BJ (cell line): ENCODE data around the gene TUBB. TPM values are rescaled to one million over a fixed set of nuclear protein-coding genes. Genes with fewer than 3 reads are reported as not detected.

Experiments
- CTCF ChIA-PET: fragments of 350-600 bp; formaldehyde crosslinking; extraction: SDS; loops from one replicate; lab custom pipeline; 2021; ENCODE audit warnings: antibody characterized with exemption, inconsistent platforms; lab: Yijun Ruan, JAX
- POLR2A ChIA-PET: fragments of 300-600 bp; sonication (Branson Sonifier 250); formaldehyde crosslinking; extraction: SDS; loops from one replicate; lab custom pipeline; 2021; ENCODE audit warnings: antibody characterized with exemption; lab: Charles Lee
- DNase-seq: peaks from one replicate; pipeline ENCODE4 v3.0.0-alpha.2; 2011; ENCODE audit warnings: low read depth
- H3K27me3 ChIP-seq: 2 replicates; pipeline ENCODE4 v1.6.0; 2011; ENCODE audit warnings: low read length; ENCODE audit not compliant: control insufficient read depth, insufficient read depth
- H3K36me3 ChIP-seq: 2 replicates; pipeline ENCODE4 v1.5.1; 2011; ENCODE audit warnings: low read length; ENCODE audit not compliant: control insufficient read depth, insufficient read depth
- H3K4me3 ChIP-seq: 2 replicates; pipeline ENCODE4 v1.5.1; 2011; ENCODE audit warnings: low read depth, mild to moderate bottlenecking, control low read depth, low read length
- CTCF ChIP-seq: IDR thresholded peaks from 2 replicates; pipeline ENCODE4 v1.5.1; 2011; ENCODE audit warnings: low read depth, mild to moderate bottlenecking, control low read depth, inconsistent platforms, low read length, moderate library complexity; ENCODE audit not compliant: insufficient read depth
- polyA plus RNA-seq: library from polyadenylated mRNA; depleted of rRNA; stranded (reverse); fragments of >200 nt; gene quantifications from 2 replicates; pipeline ENCODE4 v1.2.3, GENCODE V29; 2011

The TUBB gene
- polyA plus RNA-seq, 1 experiment = 1,840 TPM

GRCh38 chr6:30696432-30696831, 23.7 kb upstream of the TUBB start:
- no peak for DNase-seq
- no peak for TF ChIP-seq CTCF
- POLR2A ChIA-PET = no interaction called here
- no peaks in the 10 kb centered on the region for H3K36me3 ChIP-seq
- CTCF ChIA-PET = interaction anchor here (1.1 kb wide), 1 partner anchor 24 kb away, joined by 3 read pairs; the partner anchor contains the start of gene DHX16
- no peak overlapping the region for H3K4me3 ChIP-seq
- H3K27me3 ChIP-seq = no peaks in the 10 kb centered on the region

GRCh38 chr6:30700340-30700739, 19.8 kb upstream of the TUBB start:
- peaks cover 3% of the 10 kb centered on the region; the same call in 1 of the 2 replicates for H3K36me3 ChIP-seq
- TF ChIP-seq CTCF = no peak
- POLR2A ChIA-PET = no interaction called here
- H3K27me3 ChIP-seq = no peaks in the 10 kb centered on the region
- no peak overlapping the region for H3K4me3 ChIP-seq
- CTCF ChIA-PET = interaction anchor here (1.3 kb wide), 1 partner anchor 17 kb away, joined by 5 read pairs; the partner anchor contains the start of gene MDC1
- no peak for DNase-seq

GRCh38 chr6:30703011-30703410, 17.1 kb upstream of the TUBB start:
- Histone ChIP-seq H3K27me3 (no peaks in the 10 kb centered on the region), H3K36me3 (peaks cover 10% of the 10 kb centered on the region), H3K4me3 (no peak overlapping the region)
- TF ChIP-seq CTCF = no peak
- DNase-seq = no peak
- POLR2A ChIA-PET = no interaction called here
- CTCF ChIA-PET = interaction anchor here (1.3 kb wide), 1 partner anchor 12 kb away, joined by 4 read pairs; the partner anchor contains the start of gene NRM

- DNase-seq = no peak
- Histone ChIP-seq H3K4me3 (no peak overlapping the region), H3K27me3 (no peaks in the 10 kb centered on the region), H3K36me3 (peaks cover 10% of the 10 kb centered on the region)
- TF ChIP-seq CTCF = no peak
- POLR2A ChIA-PET = no interaction called here
- CTCF ChIA-PET = interaction anchor here (0.6 to 3.2 kb wide), 4 partner anchors 12 to 41 kb away, joined by 3 to 9 read pairs (median 4); partner anchors contain the start of genes IER3 and NRM
Measured at GRCh38 chr6:30703821-30704220, 16.3 kb upstream of the TUBB start.

- peaks cover 10% of the 10 kb centered on the region for H3K36me3 ChIP-seq
- TF ChIP-seq CTCF = no peak
- no peaks in the 10 kb centered on the region for H3K27me3 ChIP-seq
- DNase-seq = no peak
- POLR2A ChIA-PET = no interaction called here
- no peak overlapping the region for H3K4me3 ChIP-seq
- CTCF ChIA-PET = interaction anchor here (0.9 to 3.2 kb wide), 2 partner anchors 17 to 33 kb away, joined by 3 to 9 read pairs; partner anchors contain the start of gene DHX16
Measured at GRCh38 chr6:30705620-30706019, 14.5 kb upstream of the TUBB start.
